Suprapubic skin (tissue), 3 donors: Measurements from ENCODE around the gene LHFPL6.

ENCODE experiments used
- POLR2AphosphoS5 ChIP-seq, 3 donors: sonication (generic); formaldehyde crosslinking; IDR thresholded peaks; one replicate each; pipeline ENCODE4 v1.6.1; 2017; ENCODE audit warnings: antibody characterized with exemption in 3 of 3
- TF ChIP-seq, protein P1 (sequence below), 2 donors: fragments of 200-600 bp in 1 of 2; fragments of 450-650 bp in 1 of 2; sonication (generic) in 1 of 2; IDR thresholded peaks; one replicate each; pipeline ENCODE4 v1.5.1; 2016 to 2019; ENCODE audit warnings: antibody characterized with exemption in 2 of 2, mild to moderate bottlenecking in 1 of 2, moderate library complexity in 1 of 2

DNA sequence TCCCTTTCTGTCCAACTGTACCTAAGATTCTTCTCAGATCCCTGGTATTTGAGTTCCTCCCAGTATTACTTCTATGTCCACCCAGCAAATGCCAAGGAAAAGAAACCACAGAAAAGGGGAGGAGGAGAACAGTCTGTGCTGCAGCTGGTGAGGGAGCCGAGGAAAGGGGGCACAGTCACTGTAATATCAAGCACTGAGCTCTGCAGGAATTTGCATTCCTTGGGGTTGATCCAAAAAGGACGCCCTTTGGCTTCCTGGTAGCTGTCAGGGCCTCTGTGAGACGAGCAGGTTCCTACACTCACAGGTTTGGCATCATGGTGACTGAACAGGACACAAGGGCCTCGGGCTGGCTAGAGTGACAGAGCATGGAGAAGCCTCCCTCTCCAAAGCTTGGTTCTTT is 291.4 kb downstream of the LHFPL6 start:
- TF ChIP-seq, protein P1, sequence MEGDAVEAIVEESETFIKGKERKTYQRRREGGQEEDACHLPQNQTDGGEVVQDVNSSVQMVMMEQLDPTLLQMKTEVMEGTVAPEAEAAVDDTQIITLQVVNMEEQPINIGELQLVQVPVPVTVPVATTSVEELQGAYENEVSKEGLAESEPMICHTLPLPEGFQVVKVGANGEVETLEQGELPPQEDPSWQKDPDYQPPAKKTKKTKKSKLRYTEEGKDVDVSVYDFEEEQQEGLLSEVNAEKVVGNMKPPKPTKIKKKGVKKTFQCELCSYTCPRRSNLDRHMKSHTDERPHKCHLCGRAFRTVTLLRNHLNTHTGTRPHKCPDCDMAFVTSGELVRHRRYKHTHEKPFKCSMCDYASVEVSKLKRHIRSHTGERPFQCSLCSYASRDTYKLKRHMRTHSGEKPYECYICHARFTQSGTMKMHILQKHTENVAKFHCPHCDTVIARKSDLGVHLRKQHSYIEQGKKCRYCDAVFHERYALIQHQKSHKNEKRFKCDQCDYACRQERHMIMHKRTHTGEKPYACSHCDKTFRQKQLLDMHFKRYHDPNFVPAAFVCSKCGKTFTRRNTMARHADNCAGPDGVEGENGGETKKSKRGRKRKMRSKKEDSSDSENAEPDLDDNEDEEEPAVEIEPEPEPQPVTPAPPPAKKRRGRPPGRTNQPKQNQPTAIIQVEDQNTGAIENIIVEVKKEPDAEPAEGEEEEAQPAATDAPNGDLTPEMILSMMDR (IDR thresholded peaks at IDR 0.05), result no peak
- no peak for TF ChIP-seq POLR2AphosphoS5 (IDR thresholded peaks at IDR 0.05)
